Epithelial cell of proximal tubule (primary cell): Measurements from ENCODE around the gene ALPK3. TPM values are rescaled to one million over a fixed set of nuclear protein-coding genes. Genes with fewer than 3 reads are reported as not detected.

ENCODE experiments used
- DNase-seq: peaks from one replicate; pipeline ENCODE4 v3.0.0-alpha.2; 2011; ENCODE audit warnings: low read depth
- H3K4me3 ChIP-seq: 2 replicates; pipeline ENCODE4 v1.5.1; 2011; ENCODE audit warnings: low read depth, mild to moderate bottlenecking, low read length
- total RNA-seq: library from RNA; depleted of rRNA; stranded (reverse); fragments of >200 nt; gene quantifications from 2 replicates; pipeline ENCODE4 v1.2.3, GENCODE V29; 2015
- TF ChIP-seq, protein P1 (sequence below): conservative IDR thresholded peaks from 2 replicates; pipeline ENCODE4 v1.5.1; 2012; ENCODE audit warnings: low read depth, mild to moderate bottlenecking, low read length

ALPK3 gene
- total RNA-seq, 1 donor from 2014 or later = 30.8 TPM

DNA sequence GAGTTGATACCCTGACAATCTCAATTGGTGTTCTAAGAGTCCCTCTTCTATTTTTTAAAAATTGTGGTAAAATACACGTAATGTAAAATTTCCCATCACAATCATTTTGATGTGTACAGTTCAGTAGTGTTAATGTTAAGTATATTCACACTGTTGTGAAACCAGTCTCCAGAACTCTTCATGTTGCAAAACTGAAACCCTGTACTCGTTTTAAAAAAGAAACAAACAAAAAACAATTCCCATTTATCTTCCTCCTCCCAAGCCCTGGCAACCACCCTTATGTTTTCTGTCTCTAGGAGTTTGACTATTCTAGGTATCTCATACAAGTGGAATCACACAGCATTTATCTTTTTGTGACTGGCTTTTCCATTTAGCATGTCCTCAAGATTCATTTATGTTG, 28.7 kb upstream of the ALPK3 start:
- H3K4me3 ChIP-seq = no peak overlapping the region
- TF ChIP-seq, protein P1, sequence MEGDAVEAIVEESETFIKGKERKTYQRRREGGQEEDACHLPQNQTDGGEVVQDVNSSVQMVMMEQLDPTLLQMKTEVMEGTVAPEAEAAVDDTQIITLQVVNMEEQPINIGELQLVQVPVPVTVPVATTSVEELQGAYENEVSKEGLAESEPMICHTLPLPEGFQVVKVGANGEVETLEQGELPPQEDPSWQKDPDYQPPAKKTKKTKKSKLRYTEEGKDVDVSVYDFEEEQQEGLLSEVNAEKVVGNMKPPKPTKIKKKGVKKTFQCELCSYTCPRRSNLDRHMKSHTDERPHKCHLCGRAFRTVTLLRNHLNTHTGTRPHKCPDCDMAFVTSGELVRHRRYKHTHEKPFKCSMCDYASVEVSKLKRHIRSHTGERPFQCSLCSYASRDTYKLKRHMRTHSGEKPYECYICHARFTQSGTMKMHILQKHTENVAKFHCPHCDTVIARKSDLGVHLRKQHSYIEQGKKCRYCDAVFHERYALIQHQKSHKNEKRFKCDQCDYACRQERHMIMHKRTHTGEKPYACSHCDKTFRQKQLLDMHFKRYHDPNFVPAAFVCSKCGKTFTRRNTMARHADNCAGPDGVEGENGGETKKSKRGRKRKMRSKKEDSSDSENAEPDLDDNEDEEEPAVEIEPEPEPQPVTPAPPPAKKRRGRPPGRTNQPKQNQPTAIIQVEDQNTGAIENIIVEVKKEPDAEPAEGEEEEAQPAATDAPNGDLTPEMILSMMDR = no peak
- no peak for DNase-seq

DNA sequence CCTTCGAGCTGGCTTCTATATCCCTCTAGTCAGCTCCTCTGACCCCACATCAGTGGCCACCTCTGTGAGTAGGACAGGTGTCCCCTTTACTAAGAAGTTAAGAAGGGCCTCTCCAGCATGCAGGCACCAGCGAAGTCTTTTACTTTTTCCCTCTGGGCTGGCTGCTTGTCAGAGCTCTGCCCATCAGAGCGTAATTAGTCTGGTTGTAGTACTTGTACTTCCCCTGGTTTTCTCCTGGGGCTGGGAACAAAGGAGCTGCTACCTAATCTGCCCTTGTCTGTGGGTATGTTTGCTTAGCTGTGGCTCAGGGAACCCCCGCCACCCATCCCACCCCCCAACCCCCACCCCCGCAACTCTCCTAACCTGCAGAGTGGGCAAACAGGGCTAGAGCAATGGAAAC, 27.4 kb upstream of the ALPK3 start:
- TF ChIP-seq, protein P1 = no peak
- H3K4me3 ChIP-seq = no peak overlapping the region

DNA sequence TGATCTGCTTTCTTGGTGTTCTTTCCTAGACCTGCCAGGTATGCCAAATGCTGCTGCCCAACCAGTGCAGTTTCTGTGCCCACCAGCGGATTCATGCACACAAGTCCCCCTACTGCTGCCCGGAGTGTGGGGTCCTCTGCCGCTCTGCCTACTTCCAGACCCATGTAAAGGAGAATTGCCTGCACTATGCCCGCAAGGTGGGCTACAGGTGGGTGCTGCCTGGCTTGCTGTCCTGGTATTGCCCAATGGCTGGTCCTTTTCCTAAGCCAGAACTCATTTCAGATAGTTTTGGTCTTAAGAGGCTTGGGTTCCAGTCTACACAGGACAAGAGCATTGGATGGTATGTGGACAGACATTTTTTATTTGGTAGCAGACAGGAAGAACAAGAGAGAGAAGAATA, 26.5 kb upstream of the ALPK3 start:
- TF ChIP-seq, protein P1 = no peak
- DNase-seq = no peak
- H3K4me3 ChIP-seq = no peak overlapping the region

More for the DNA sequence above, 27.4 kb upstream of the ALPK3 start:
- no peak for DNase-seq

DNA sequence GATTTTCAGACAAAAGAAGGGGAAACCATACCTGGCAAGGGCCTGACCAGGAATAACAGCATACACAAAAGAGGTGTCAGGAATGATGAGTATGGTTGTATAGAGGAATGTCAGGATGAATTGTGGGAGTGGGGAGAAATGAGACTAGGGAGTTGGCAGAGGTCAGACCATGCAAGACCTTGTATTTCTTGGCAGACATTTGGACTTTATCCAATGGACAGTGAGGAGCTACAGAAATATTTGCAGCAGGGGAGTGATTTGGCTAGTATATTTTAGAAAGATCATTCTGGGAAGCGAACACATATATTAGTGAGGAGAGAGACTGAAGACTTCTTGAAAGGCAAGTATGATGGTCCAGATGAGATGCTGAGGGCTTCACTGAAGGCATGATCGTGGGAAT, 25.4 kb upstream of the ALPK3 start:
- no peak for DNase-seq
- no peak overlapping the region for H3K4me3 ChIP-seq
- TF ChIP-seq, protein P1 = no peak

DNA sequence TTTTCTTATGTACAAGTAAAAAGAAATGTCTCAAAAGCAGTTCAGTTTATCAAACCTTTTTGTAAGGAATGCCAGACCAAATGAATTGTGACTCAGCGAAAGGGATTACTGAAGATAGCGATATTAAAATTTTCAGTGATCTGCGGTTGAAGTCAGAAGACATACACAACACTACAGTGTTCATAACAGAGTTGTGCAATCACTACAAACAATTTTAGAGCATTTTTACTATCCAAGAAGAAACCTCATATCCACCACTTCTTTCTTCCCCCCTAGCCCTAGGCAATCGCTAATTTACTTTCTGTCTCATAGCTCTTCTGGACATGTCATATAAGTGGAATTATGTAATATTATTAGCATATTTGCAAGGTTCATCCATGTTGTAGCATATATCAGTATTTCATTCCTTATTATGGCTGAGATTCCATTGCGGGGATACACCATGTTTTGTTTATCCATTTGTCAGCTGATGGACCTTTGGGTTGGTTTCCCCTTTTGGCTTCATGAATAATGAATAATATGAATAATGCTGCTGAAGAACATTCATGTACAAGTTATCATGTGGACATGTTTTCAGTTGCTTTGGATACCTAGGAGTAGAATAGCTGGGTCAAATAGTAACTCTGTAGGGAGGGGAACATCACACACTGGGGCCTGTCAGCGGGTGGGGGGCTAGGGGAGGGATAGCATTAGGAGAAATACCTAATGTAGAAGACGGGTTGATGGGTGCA, 23.6 kb upstream of the ALPK3 start:
- H3K4me3 ChIP-seq = no peak overlapping the region
- DNase-seq = no peak
- TF ChIP-seq, protein P1 = no peak

DNA sequence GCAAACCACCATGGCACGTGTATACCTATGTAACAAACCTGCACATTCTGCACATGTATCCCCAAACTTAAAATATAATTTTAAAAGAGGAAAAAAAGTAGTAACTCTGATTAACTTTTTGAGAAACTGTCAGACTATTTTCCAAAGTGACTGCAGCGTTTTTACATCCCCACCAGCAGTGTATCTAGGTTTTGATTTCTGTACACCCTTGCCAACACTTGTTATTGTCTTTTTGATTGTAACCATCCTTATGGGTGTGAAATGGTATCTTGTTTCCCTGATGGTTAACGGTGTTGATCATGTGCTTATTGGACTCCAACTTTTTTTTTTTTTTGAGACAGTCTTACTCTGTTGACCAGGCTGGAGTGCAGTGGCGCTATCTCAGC, 23.0 kb upstream of the ALPK3 start:
- no peak overlapping the region for H3K4me3 ChIP-seq
- DNase-seq = no peak
- TF ChIP-seq, protein P1 = no peak

DNA sequence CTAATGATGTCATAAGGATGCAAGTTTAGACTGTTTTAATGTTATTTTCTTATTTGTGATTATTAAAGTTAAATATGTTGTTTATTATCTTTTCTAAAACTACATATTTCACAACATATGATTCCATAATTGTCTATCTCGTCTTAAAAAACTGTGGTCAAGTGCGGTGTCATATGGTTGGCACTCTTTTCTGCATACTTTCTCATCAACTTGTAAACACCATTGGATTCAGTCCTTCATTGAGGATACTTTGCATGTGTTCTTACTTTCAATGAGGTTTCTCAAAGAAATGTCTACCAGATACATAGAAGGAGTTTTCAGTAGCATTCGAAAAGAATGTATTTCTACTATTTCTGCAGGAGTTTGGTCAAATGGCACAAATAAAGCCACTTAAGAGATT, 22.0 kb upstream of the ALPK3 start:
- no peak for DNase-seq
- no peak overlapping the region for H3K4me3 ChIP-seq
- TF ChIP-seq, protein P1 = no peak
